ENCODE data around the gene METAP1. TPM values are rescaled to one million over a fixed set of nuclear protein-coding genes. Genes with fewer than 3 reads are reported as not detected.
"Not testable (repeated sequence)": the region's sequence is repeated elsewhere in the genome, so short reads cannot be mapped to it uniquely, and the experiment has no call there.

Gene METAP1
- total and polyA plus RNA-seq, 2 experiments from 2014 or later = 64.1 to 122 TPM

DNA sequence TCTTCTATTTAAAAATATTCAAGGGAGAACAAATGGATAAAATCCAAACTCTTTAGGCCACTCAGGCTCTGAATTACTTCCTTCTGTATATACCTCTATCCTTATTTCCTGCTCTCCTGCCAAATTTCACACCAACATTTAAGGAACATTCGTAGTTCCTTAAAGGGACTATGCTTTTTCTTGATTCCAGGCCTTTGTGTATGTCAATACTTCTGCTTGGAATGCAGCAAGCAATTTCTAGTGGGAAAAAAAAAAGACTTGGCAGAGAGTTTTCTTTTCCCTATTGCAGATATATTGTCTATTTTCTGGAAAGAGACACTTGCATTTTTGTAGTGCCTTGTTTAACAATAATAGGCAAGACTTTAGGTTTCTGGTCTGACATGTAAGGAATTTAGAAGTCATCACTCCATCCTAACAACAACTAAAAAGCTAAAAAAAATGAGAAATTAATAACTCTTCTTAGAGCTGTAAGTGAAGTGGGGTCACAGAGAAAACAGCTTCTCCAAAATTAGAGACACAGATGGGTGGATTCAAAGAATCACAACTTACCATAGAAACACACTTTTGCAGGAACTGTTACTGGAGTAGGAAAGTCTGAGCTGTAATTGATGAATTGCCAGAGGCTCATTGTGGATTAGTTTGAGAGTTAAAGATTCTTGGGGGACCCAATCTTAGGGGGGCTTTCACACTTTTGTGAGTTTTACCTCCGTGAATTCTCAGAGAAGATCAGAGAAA lies 95.1 kb downstream of the METAP1 start (continued):
- TF ChIP-seq, protein P1, sequence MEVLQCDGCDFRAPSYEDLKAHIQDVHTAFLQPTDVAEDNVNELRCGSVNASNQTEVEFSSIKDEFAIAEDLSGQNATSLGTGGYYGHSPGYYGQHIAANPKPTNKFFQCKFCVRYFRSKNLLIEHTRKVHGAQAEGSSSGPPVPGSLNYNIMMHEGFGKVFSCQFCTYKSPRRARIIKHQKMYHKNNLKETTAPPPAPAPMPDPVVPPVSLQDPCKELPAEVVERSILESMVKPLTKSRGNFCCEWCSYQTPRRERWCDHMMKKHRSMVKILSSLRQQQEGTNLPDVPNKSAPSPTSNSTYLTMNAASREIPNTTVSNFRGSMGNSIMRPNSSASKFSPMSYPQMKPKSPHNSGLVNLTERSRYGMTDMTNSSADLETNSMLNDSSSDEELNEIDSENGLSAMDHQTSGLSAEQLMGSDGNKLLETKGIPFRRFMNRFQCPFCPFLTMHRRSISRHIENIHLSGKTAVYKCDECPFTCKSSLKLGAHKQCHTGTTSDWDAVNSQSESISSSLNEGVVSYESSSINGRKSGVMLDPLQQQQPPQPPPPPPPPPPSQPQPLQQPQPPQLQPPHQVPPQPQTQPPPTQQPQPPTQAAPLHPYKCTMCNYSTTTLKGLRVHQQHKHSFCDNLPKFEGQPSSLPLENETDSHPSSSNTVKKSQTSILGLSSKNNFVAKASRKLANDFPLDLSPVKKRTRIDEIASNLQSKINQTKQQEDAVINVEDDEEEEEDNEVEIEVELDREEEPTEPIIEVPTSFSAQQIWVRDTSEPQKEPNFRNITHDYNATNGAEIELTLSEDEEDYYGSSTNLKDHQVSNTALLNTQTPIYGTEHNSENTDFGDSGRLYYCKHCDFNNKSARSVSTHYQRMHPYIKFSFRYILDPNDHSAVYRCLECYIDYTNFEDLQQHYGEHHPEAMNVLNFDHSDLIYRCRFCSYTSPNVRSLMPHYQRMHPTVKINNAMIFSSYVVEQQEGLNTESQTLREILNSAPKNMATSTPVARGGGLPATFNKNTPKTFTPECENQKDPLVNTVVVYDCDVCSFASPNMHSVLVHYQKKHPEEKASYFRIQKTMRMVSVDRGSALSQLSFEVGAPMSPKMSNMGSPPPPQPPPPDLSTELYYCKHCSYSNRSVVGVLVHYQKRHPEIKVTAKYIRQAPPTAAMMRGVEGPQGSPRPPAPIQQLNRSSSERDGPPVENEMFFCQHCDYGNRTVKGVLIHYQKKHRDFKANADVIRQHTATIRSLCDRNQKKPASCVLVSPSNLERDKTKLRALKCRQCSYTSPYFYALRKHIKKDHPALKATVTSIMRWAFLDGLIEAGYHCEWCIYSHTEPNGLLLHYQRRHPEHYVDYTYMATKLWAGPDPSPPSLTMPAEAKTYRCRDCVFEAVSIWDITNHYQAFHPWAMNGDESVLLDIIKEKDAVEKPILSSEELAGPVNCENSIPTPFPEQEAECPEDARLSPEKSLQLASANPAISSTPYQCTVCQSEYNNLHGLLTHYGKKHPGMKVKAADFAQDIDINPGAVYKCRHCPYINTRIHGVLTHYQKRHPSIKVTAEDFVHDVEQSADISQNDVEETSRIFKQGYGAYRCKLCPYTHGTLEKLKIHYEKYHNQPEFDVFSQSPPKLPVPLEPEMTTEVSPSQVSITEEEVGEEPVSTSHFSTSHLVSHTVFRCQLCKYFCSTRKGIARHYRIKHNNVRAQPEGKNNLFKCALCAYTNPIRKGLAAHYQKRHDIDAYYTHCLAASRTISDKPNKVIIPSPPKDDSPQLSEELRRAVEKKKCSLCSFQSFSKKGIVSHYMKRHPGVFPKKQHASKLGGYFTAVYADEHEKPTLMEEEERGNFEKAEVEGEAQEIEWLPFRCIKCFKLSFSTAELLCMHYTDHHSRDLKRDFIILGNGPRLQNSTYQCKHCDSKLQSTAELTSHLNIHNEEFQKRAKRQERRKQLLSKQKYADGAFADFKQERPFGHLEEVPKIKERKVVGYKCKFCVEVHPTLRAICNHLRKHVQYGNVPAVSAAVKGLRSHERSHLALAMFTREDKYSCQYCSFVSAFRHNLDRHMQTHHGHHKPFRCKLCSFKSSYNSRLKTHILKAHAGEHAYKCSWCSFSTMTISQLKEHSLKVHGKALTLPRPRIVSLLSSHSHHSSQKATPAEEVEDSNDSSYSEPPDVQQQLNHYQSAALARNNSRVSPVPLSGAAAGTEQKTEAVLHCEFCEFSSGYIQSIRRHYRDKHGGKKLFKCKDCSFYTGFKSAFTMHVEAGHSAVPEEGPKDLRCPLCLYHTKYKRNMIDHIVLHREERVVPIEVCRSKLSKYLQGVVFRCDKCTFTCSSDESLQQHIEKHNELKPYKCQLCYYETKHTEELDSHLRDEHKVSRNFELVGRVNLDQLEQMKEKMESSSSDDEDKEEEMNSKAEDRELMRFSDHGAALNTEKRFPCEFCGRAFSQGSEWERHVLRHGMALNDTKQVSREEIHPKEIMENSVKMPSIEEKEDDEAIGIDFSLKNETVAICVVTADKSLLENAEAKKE (CRISPR knock-in tag; IDR thresholded peaks at IDR 0.05) = no peak

GRCh38 chr4:99091216-99091575 lies 95.7 kb downstream of the METAP1 start:
- H3K4me1 ChIP-seq (ENCODE audit: insufficient read depth) = peaks cover 18% of the 10 kb centered on the region
- H4K20me1 ChIP-seq (replicated peaks; ENCODE audit: insufficient read depth) = no peaks in the 10 kb centered on the region
- no peak for ATAC-seq
- H3K27me3 Mint-ChIP-seq (ENCODE audit: insufficient read depth, low read depth, poor library complexity) = peaks cover 15% of the 10 kb centered on the region
- peaks cover 35% of the 10 kb centered on the region for H3K79me2 ChIP-seq (replicated peaks; ENCODE audit: insufficient read depth)
- no peaks in the 10 kb centered on the region for H3K9me2 ChIP-seq (ENCODE audit: insufficient read depth)
- TF ChIP-seq NANOG (IDR thresholded peaks at IDR 0.05; ENCODE audit: borderline replicate concordance) (no peak), ZNF114 (CRISPR knock-in tag; IDR thresholded peaks at IDR 0.05) (no peak)
- H2AFZ ChIP-seq = no peak overlapping the region
- peaks cover 21% of the 10 kb centered on the region for H3K36me3 Mint-ChIP-seq (ENCODE audit: low read depth)
- peak overlapping the region; percentile 8; the same call in 1 of the 2 replicates for H3K27ac Mint-ChIP-seq
- H3K4me1 Mint-ChIP-seq = peaks cover 33% of the 10 kb centered on the region
- peak overlapping the region; percentile 41; the same call in 1 of the 3 replicates for H3K4me3 Mint-ChIP-seq
- H3F3A ChIP-seq (replicated peaks; ENCODE audit: low read depth) = no peaks in the 10 kb centered on the region
- peak overlapping the region; percentile 93 for H3K4me2 ChIP-seq
- H3K27ac ChIP-seq (ENCODE audit: low read depth) = no peak overlapping the region
- no peaks in the 10 kb centered on the region for H3K27me3 ChIP-seq (ENCODE audit: insufficient read depth)
- no peaks in the 10 kb centered on the region for H3K36me3 ChIP-seq (ENCODE audit: insufficient read depth)
- H3K4me3 ChIP-seq = 0 out of 2 replicates have a peak overlapping the region, but pooled peaks have one; percentile 29
- peaks cover 3% of the 10 kb centered on the region; the same call in 2 of the 3 replicates for H3K9me3 Mint-ChIP-seq
- DNase-seq (ENCODE audit: low spot score) = no peak

DNA sequence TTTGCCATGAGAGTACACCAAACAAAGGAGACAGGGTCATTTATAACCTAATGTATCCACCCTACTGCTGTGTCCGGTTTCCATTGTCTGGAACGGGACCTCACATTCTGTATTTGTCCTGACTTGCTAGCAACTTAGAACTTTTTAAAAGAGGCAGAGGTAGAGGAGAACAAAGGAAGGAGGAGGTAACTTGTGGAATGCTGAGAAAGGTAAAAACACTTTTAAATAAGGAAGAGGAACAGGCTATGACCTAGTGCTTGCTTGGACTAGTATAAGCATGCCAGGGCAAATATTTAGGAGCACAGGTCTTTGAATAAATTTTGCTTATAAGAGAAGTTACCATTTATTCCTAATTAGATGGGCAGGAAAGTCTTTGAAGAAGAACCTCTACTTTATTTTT lies 96.3 kb downstream of the METAP1 start:
- DNase-seq (ENCODE audit: low spot score); H3K4me3 Mint-ChIP-seq; H4K20me1 ChIP-seq (replicated peaks; ENCODE audit: insufficient read depth); H3F3A ChIP-seq (replicated peaks; ENCODE audit: low read depth); H3K27ac Mint-ChIP-seq; ATAC-seq; H3K9me3 Mint-ChIP-seq; H3K36me3 ChIP-seq (ENCODE audit: insufficient read depth); H3K4me2 ChIP-seq; H2AFZ ChIP-seq; H3K27ac ChIP-seq (ENCODE audit: low read depth); H3K4me3 ChIP-seq; H3K9me2 ChIP-seq (ENCODE audit: insufficient read depth); H3K27me3 ChIP-seq (ENCODE audit: insufficient read depth): not testable (repeated sequence)
- Mint-ChIP-seq H3K4me1 (peaks cover 28% of the 10 kb centered on the region), H3K36me3 (ENCODE audit: low read depth) (peaks cover 15% of the 10 kb centered on the region), H3K27me3 (ENCODE audit: insufficient read depth, low read depth, poor library complexity) (peaks cover 14% of the 10 kb centered on the region)
- Histone ChIP-seq H3K79me2 (replicated peaks; ENCODE audit: insufficient read depth) (peaks cover 29% of the 10 kb centered on the region), H3K4me1 (ENCODE audit: insufficient read depth) (peaks cover 18% of the 10 kb centered on the region)

Data from GM23338 (cell line).